Stimulated activated CD8-positive, alpha-beta memory T cell treated with anti-CD3 and anti-CD28 coated beads, Interleukin-2, amount 100 ng/mL, for 48 hours (primary cell): Measurements from ENCODE around the gene LRRC4C.
"Not testable (repeated sequence)": the region's sequence is repeated elsewhere in the genome, so short reads cannot be mapped to it uniquely, and the experiment has no call there.

Source experiments
- DNase-seq, 2 donors: peaks; one replicate each; pipeline ENCODE4 v3.0.0-alpha.2; 2020; ENCODE audit warnings: low read depth in 2 of 2

Gene LRRC4C

DNA sequence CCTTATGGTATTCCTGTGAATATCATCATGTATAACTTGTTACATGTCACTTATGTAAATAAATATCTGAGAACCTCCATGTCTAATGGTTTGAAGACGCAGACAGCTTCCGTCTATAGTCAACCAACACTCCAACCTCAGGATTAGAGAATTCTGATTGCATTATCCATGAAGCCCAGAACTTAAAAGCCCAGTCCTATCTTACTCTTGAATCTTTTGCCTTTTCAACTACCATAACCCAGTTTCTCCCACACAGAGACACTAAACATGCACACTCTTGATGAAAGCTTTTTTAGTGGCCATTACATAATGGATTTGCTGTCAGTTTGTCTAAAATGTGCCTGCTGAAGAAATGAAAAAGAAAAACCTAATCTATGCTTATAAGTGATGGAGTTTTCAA lies 1219.2 kb downstream of the LRRC4C start:
- no peak for DNase-seq

- no peak for DNase-seq
These were observed 1222.9 kb downstream of the LRRC4C start for GRCh38 chr11:40236526-40236925.

DNA sequence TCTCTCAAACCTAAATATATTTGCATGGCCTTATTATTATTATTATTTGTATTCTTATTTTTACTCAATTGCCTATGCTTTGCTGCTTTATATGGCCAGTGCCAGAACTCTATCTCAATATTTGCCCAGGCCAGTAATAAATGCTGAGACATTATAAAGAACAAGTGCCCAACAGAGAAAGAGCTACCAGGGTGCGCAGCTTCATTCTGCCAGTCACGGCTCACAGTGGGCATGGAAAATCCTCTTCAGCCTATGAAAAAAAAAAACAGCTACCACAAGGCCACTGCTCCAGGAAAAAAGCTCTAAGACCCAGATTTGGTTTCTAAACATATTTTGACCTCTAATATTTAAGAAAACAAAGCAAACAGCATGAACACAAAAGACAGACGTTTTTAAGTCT lies 1223.6 kb downstream of the LRRC4C start:
- DNase-seq: no peak

GRCh38 chr11:40230821-40231220 lies 1228.6 kb downstream of the LRRC4C start:
- DNase-seq: no peak

DNA sequence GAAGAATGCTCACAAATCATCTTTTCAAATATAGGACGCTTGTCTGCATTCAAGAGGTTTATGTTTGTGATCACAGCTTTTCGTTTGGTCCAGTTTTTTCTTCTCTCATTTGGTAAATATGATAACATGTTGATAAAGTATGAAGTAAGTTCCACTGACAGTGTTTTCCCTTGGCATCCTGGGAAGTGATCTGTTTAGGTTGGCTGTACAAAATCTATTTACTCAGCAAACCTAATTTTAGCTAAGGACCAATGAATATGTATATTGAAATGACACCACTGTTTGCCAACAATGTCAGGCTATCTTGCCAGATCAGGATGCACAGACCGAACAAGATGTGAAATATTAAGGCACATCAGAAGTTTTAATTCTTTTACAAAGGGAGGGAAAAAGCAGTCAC lies 1230.8 kb downstream of the LRRC4C start:
- DNase-seq: no peak

- DNase-seq: no peak
These were observed 1231.7 kb downstream of the LRRC4C start for GRCh38 chr11:40227730-40228129.

- DNase-seq: no peak
These were observed 1232.8 kb downstream of the LRRC4C start for GRCh38 chr11:40226654-40227053.

GRCh38 chr11:40223596-40224330 lies 1235.7 kb downstream of the LRRC4C start:
- no peak for DNase-seq

DNA sequence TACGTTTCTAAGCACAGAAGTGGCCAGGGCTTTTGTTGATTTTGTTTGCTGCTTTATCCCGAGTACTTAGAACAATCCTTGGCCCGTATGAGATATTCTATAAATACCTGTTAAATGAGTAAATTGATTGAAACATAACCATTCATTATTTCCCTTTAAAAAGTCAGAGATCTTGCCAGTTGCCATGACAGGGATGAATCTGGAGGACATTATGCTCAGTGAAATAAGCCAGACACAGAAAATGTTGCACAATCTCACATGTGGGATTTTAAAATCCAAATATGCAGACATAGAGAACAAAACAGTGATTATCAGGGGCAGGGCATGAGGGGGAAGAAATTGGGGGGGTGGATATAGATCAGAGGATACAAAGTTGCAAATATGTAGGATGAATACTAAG lies 1240.1 kb downstream of the LRRC4C start:
- DNase-seq: no peak

GRCh38 chr11:40215556-40215955 lies 1243.9 kb downstream of the LRRC4C start:
- no peak for DNase-seq

GRCh38 chr11:40207416-40207815 lies 1252.0 kb downstream of the LRRC4C start:
- no peak for DNase-seq

DNA sequence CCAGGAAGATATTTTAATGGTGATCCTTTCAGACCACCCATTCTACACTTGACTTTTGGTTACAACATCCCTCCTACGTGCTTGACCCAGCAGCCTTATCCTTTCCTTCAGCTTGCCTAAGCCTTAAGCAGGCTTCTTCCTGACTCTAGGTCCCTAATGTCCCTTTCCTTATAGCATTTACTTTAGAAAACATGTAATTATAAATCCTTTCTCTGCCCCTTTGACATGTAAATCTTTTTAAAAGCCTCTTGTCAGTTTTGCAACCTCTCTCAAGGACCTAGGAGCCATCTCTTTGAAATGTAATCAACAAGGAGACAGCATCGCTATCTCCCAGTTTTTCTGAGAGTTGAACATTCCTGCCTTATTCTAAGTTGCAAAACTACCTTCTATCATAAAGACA lies 1255.2 kb downstream of the LRRC4C start:
- no peak for DNase-seq

GRCh38 chr11:40203606-40204005 lies 1255.8 kb downstream of the LRRC4C start:
- no peak for DNase-seq

DNA sequence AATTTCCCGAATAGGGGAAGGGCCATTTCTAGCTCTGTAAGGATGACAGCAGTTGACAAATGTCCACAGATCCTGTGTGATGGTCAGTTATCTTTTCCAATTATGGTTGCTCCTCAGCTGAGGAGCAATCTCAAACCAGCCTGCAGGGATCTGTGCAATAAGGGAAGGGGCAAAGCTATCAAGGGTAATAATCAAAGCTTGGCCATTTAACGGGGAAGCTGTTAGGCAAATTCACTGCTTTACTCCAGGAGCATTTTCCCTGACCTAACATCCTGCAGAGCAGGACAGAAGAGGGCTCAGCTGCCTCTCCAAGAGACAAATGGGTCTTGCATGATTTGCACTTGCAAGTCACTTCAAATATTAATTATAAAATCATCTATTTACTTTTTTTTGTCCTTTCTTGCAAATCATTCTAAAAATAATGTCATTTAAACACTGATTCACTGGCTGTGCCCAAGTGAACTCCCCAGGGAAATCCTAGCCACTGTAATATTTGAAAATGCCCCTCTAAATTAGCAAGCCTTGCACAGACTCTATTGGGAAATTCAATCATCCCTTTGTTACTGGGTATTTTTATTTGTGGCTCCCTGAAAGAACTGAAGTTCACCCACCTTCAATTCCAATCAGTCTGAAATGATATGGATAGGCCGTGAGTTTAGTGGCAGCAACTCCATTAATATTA lies 1256.7 kb downstream of the LRRC4C start:
- DNase-seq: no peak

DNA sequence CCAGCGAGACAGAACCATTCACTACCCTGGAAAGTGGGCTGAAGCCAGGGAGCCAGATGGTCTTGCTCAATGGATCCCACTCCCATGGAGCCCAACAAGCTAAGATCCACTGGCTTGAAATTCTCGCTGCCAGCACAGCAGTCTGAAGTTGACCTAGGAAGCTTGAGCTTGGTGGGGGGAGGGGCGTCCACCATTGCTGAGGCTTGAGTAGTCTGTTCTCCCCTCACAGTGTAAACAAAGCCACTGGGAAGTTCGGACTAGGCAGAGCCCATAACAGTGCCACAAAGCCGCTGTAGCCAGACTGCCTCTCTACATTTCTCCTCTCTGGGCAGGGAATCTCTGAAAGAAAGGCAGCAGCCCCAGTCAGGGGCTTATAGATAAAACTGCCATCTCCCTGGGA lies 1266.9 kb downstream of the LRRC4C start:
- DNase-seq: not testable (repeated sequence)

DNA sequence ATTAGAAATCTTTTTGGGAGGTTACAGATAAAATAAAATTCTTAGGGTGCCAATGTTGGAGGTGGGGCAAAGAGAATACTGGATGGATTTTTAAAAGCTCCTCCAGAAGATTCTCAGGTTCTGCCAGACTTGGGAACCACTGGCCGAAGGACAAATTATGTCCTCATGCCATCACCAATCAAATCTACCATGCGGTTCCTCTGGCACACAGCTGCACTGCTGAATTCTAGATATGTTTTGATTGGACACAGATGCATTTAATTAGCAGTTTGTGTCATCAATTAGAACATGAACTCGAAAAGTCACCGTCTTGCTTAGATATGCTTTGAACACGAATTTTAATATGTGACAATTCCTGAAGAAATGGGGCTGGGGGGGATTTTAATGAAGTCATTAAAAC lies 1269.2 kb downstream of the LRRC4C start:
- DNase-seq: no peak

DNA sequence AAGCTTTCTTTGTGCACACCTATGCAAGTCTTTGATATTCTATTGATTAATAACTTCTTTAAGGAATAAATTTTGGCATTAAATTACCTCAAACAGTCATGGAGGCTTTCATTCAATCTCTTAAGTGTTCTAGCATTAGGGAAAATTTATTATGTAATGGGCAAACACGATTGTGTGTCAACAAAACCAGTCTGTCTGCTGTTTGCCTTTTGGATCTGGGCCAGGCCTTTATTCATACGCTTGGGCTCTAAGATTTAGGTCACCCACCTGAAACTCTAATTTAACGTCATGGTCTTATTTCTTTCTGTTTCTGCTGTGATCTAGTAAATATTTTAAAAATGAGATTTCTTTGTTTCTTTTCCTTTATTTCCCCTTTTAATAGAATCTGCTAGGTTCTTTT lies 1270.6 kb downstream of the LRRC4C start:
- DNase-seq: no peak

GRCh38 chr11:40187295-40187694 lies 1272.2 kb downstream of the LRRC4C start:
- no peak for DNase-seq

DNA sequence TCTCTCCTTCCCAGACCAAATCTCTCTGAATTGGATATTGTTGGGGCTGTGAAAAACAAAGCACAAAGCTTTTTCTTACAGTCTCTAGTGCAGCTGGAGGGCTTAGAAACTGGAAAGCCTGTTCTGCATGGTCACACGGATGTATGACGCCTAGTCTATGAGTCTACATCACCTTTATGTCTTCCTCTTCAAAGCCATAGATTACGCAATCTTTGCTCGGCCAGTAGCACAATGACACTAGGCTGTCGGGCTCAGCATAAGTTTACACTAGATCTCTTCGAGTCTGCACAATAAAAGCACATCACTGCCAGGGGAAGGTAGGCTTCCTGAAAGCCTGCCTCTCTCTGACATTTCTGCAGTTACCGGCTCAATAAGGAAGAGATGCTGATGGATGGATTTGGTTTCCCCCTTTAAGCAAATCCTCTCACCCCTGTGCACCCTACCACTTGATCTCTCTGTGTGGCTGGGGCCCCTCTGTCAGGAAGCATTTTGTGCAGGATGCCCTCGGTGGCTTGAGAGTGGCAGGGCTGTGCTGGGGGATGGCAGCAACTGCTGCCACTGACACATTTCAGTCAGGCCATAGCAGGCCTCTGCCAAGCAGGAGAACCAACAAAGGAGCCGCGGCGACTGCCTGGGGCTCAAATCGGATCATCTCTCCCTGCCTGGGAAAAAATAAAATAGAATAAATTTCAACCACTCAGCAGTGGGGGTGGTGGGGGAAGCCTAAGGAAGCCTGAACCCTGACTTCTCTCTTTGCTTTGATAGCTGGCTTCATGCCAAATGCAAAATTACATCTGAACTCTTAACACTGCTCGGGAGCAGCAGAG lies 1272.8 kb downstream of the LRRC4C start:
- no peak for DNase-seq

GRCh38 chr11:40185793-40186192 lies 1273.7 kb downstream of the LRRC4C start:
- DNase-seq: no peak

DNA sequence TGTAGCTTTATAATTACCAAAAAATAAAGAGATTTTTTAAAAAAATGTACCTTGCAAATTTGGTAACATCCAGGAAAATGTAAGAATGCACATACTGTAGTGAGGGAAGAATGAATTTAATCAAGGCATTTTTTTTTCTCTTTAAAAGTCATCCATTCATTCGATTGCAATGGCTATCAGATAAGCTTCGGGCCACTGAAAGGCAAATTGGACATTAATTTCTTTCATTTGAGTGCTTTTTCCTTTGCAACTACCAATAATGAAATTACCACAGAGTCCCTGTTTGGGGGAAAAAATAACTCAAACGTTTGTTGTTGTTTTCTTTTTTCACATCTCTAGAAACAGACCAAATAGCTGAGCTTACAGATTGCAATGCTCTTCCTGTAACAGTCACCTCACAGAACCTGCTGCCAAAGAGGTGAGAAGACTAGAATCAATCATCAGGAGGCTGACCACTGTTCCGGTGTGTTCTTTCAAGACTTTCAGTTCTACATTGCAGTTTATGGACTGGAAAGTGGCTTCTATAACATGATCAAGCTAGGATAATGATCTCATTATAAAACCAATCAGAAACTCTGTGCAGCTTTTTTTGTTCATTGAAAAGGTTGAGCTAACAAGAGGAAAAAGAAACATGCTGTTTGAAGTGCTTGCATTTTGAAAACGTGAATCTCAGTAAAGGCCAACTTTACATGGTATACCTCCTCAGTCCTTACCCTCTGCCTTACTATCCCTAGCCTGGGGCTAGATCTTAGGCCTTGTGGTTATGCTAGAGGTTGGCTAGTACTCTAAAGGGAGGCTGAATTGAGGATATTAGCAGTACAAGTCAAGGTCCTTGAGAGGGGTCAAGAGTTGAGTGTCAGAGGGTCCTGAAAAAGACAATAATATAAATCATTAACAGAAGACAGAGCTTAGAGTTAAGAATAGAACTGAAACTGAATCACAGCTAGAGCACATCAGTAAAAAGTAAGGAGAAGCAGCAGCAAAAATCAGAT lies 1276.1 kb downstream of the LRRC4C start:
- no peak for DNase-seq
